Gastroesophageal sphincter (tissue), 4 donors: ENCODE measurements around the gene GALK2. TPM values are rescaled to one million over a fixed set of nuclear protein-coding genes. Genes with fewer than 3 reads are reported as not detected.

Experiments used
- ATAC-seq: fragments of 150-250 bp; one replicate; pipeline ENCODE4 v1.9.1; 2016; ENCODE audit warnings: mild to moderate bottlenecking, moderate library complexity
- H3K27ac ChIP-seq, 4 donors: fragments of 200-600 bp; sonication (generic) in 3 of 4; 1 replicate in 3 of 4; 2 replicates in 1 of 4; pipeline ENCODE4 v1.5.1; 2016 to 2019
- H3K27me3 ChIP-seq: fragments of 200-600 bp; sonication (generic); one replicate; pipeline ENCODE4 v1.5.1; 2019
- H3K36me3 ChIP-seq, 2 donors: fragments of 200-600 bp; sonication (generic); one replicate each; pipeline ENCODE4 v1.5.1; 2019; ENCODE audit warnings: control low read depth in 1 of 2
- H3K4me1 ChIP-seq, 3 donors: fragments of 200-600 bp; sonication (generic); 1 replicate in 2 of 3; 2 replicates in 1 of 3; pipeline ENCODE4 v1.5.1; 2016 to 2019; ENCODE audit warnings: control low read depth in 2 of 3
- H3K4me3 ChIP-seq, 2 donors: fragments of 200-600 bp; sonication (generic); one replicate each; pipeline ENCODE4 v1.5.1; 2019; ENCODE audit warnings: mild to moderate bottlenecking in 1 of 2, moderate library complexity in 1 of 2
- H3K9me3 ChIP-seq, 3 donors: fragments of 200-600 bp; sonication (generic); one replicate each; pipeline ENCODE4 v1.5.1; 2017 to 2019; ENCODE audit warnings: control low read depth in 2 of 3
- CTCF ChIP-seq, 4 experiments: fragments of 200-600 bp in 2 of 4; fragments of 450-650 bp in 2 of 4; sonication (generic) in 1 of 4; IDR thresholded peaks; one replicate each; pipeline ENCODE4 v1.5.1; 2017 to 2019; ENCODE audit warnings: antibody characterized with exemption in 4 of 4, mild to moderate bottlenecking in 2 of 4, moderate library complexity in 2 of 4
- EP300 ChIP-seq: sonication (generic); formaldehyde crosslinking; IDR thresholded peaks from one replicate; pipeline ENCODE4 v1.6.1; 2017; ENCODE audit warnings: antibody characterized with exemption, mild to moderate bottlenecking
- POLR2A ChIP-seq, 2 donors: fragments of 450-650 bp; IDR thresholded peaks; one replicate each; pipeline ENCODE4 v1.6.1; 2017; ENCODE audit warnings: antibody characterized with exemption in 2 of 2, mild to moderate bottlenecking in 2 of 2, moderate library complexity in 1 of 2
- POLR2AphosphoS5 ChIP-seq: sonication (generic); formaldehyde crosslinking; IDR thresholded peaks from one replicate; pipeline ENCODE4 v1.6.1; 2017; ENCODE audit warnings: antibody characterized with exemption
- WGBS, 2 donors: methylation state at CpG; one replicate each; pipeline ENCODE4 v1.1.5; 2018; ENCODE audit warnings: low coverage in 1 of 2; 5-methylcytosine and 5-hydroxymethylcytosine counted together
- total RNA-seq, 4 donors: library from RNA; depleted of rRNA; stranded (reverse); fragments of >200 nt; gene quantifications; one replicate each; pipeline ENCODE4 v1.1.0, GENCODE V29; 2016

Gene GALK2
- total RNA-seq: 10 to 100 TPM; 30.0 to 54.8 (median 43.8) TPM

DNA sequence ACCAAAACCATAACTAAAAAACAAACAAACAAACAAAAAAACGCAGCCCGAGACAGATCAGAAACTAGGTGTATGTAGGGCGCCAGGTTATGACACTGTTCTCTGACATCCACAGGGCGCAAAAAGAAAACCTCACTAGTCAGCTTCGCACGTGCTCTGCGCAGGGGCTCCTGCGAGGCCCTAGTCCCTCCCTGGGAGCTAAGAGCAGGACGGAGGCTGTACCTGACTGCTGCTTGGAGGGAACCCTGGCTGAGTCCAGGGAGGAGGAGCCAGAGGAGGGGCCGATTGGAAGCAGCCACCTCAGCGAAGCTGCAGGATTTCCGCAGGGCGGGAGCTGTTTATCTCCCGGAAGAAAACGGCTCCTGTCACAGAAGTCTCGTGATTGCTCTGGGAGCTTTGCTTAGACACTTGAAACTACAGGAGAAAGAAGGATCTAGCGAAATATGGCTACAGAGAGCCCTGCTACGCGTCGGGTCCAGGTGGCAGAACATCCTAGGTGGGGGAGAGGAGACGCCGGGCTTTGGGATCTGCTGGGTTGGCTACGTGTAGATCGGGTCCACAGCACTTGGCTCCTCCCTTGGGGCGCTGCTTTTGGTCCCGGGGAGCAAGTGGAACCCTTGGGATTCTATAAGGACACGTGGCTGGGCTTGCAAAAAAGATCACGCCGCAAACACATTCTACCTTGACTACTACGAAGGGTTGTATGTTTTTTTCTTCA lies at the start of gene GALK2:
Gene GALK2, plus strand, starts transcription at position 368 of the 718 bp plus-strand sequence. Its CDS starts 76 bp downstream, at position 444.
- Histone ChIP-seq H3K4me3 (peak within 1 kb of the TSS; percentile 64 to 92), H3K4me1 (peaks cover 0 to 18% (median 0%) of the 10 kb centered on the region in 3 donors), H3K36me3 (no peaks in the 10 kb centered on the region), H3K9me3 (no peaks in the 10 kb centered on the region), H3K27me3 (no peaks in the 10 kb centered on the region), H3K27ac (peak within 1 kb of the TSS; percentile 55 to 87 (median 84))
- ATAC-seq: peak; percentile 99
- TF ChIP-seq POLR2AphosphoS5: peak; percentile 48
- no peak for TF ChIP-seq EP300
- peak in 1 of 2 donors; percentile 15 for TF ChIP-seq POLR2A (IDR thresholded peaks at IDR 0.05)
- TF ChIP-seq CTCF (IDR thresholded peaks at IDR 0.05): peak in 1 of 4 experiments; percentile 10
- 5 to 14% methylated on average over 13 to 25 of the region's 30 CpGs for WGBS, 2 donors

DNA sequence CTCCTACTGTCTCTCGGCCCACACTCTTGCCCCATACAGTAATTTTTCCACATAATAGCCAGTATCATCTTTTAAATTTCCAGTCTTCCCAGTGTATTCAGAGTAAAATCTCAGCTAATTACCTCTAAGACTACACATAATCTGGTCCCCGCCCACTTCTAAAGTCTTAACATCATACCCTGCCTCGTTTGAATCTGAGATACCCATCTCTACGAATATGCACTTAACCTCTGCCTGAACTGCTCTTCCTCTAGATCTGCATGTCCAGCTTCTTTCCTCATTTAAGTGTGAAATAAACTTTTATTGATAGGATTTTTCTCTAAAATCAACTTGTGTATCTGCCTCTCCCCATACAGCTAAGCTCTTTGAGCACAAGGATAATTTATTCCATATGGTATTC lies 49.2 kb upstream of the GALK2 start:
- Histone ChIP-seq H3K36me3 (peaks cover 0 to 30% of the 10 kb centered on the region in 2 donors), H3K27me3 (no peaks in the 10 kb centered on the region), H3K4me3 (no peak overlapping the region), H3K9me3 (no peaks in the 10 kb centered on the region), H3K4me1 (peaks cover 0 to 5% (median 0%) of the 10 kb centered on the region in 3 donors), H3K27ac (no peak overlapping the region)
- TF ChIP-seq EP300: no peak
- TF ChIP-seq POLR2A (IDR thresholded peaks at IDR 0.05): no peak
- no peak for TF ChIP-seq CTCF (IDR thresholded peaks at IDR 0.05)
- TF ChIP-seq POLR2AphosphoS5: no peak
- 74 to 79% methylated on average over 4 of the region's 4 CpGs for whole genome bisulfite sequencing, 2 donors
- ATAC-seq: no peak

- H3K9me3 ChIP-seq: no peaks in the 10 kb centered on the region
- ATAC-seq: no peak
- no peak overlapping the region for H3K4me3 ChIP-seq
- no peak overlapping the region for H3K27ac ChIP-seq
- no peak for TF ChIP-seq CTCF (IDR thresholded peaks at IDR 0.05)
- no peak for TF ChIP-seq POLR2AphosphoS5
- no peak for TF ChIP-seq EP300
- TF ChIP-seq POLR2A (IDR thresholded peaks at IDR 0.05): no peak
- peaks cover 0 to 5% (median 0%) of the 10 kb centered on the region in 3 donors for H3K4me1 ChIP-seq
- WGBS, 2 donors: 50% methylated on average over 1 of the region's 1 CpG; no CpG with 5 or more reads in 1 of the 2 donors
- peaks cover 0 to 33% of the 10 kb centered on the region in 2 donors for H3K36me3 ChIP-seq
- H3K27me3 ChIP-seq: no peaks in the 10 kb centered on the region
These were observed 48.1 kb upstream of the GALK2 start for GRCh38 chr15:49121901-49122300.

DNA sequence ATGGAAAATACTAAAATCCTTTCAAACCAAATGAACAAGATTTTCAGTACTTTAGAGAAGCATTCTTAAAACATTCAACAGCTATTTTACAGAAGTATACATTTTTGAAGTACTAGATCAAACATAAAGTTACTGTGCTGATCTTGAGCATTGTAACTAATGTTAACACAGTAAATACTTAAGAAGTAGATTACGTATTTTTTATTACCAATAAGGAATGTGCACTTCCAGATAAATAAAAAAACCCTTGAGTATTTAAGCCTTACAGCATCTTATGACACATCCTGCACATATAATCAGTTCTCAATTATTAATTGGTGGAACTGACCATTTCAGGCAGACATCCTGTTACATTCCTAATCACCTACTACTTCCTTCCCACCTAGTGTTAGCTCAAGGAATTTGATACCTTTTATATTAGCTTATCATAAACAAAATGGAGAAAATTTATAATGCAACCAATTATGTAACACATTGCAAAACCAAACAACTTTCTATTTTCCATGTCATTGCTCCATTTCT lies 47.4 kb upstream of the GALK2 start:
- ATAC-seq: no peak
- Histone ChIP-seq H3K27ac (no peak overlapping the region), H3K27me3 (no peaks in the 10 kb centered on the region), H3K4me3 (no peak overlapping the region), H3K4me1 (peaks cover 0 to 5% (median 0%) of the 10 kb centered on the region in 3 donors), H3K36me3 (peaks cover 0 to 34% of the 10 kb centered on the region in 2 donors), H3K9me3 (no peaks in the 10 kb centered on the region)
- TF ChIP-seq CTCF (IDR thresholded peaks at IDR 0.05) (no peak), POLR2AphosphoS5 (no peak), POLR2A (IDR thresholded peaks at IDR 0.05) (no peak), EP300 (no peak)
- 45% methylated on average over 1 of the region's 1 CpG; no CpG with 5 or more reads in 1 of the 2 donors for WGBS, 2 donors

DNA sequence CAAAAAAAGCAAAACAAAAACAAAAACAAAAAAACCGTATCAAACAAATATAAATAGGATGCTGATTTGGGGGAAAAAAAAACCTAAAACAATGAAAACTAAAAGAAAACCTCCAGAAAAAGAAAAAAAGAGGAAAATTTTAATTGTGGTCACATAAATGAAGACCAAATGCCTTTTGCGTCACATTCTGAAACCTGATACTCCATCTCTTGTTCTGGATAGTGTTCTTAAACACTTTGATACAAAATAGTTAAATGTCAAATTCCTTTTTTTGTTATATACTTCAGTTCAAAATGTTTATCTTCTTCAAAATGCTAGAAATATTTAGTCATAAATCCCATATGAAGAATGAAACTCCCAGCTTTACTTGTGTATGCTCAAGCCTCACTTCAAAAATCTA lies 45.7 kb upstream of the GALK2 start:
- TF ChIP-seq POLR2A (IDR thresholded peaks at IDR 0.05) (no peak), CTCF (IDR thresholded peaks at IDR 0.05) (no peak), EP300 (no peak), POLR2AphosphoS5 (no peak)
- H3K27ac ChIP-seq: no peak overlapping the region
- H3K9me3 ChIP-seq: no peaks in the 10 kb centered on the region
- WGBS, 2 donors: 46 to 80% methylated on average over 2 of the region's 2 CpGs
- peaks cover 0 to 52% of the 10 kb centered on the region in 2 donors for H3K36me3 ChIP-seq
- H3K4me3 ChIP-seq: no peak overlapping the region
- H3K27me3 ChIP-seq: no peaks in the 10 kb centered on the region
- no peak for ATAC-seq
- peaks cover 0 to 5% (median 0%) of the 10 kb centered on the region in 3 donors for H3K4me1 ChIP-seq
